NT2/D1 (cell line): ENCODE measurements around the gene HNRNPF.

Source experiments
- SUZ12 ChIP-seq: IDR thresholded peaks from 2 replicates; pipeline ENCODE4 v1.6.1; 2011; ENCODE audit not compliant: insufficient read length, insufficient read depth; ENCODE audit errors: extremely low read depth
- YY1 ChIP-seq: IDR thresholded peaks from 2 replicates; pipeline ENCODE4 v1.6.1; 2011; ENCODE audit not compliant: insufficient read length, insufficient read depth

GRCh38 chr10:43409385-43410109 is 561 bp upstream of the HNRNPF start:
- TF ChIP-seq YY1 = no peak
- no peak for TF ChIP-seq SUZ12
